ENCODE results near the gene TMEM165.

TMEM165 gene

GRCh38 chr4:55407764-55408163, 12.0 kb downstream of the TMEM165 start:
- H3K36me3 ChIP-seq (ENCODE audit: insufficient read depth, low read length): peaks cover 84% of the 10 kb centered on the region

GRCh38 chr4:55409468-55410171, 13.9 kb downstream of the TMEM165 start:
- peaks cover 84% of the 10 kb centered on the region for H3K36me3 ChIP-seq (ENCODE audit: insufficient read depth, low read length)
- no peaks in the 10 kb centered on the region for H3K27me3 ChIP-seq (ENCODE audit: insufficient read depth, low read length)
- peaks cover 21% of the 10 kb centered on the region for H3K4me1 ChIP-seq (ENCODE audit: insufficient read depth, low read length)
- H3K4me3 ChIP-seq (ENCODE audit: low read length): no peak overlapping the region
- 0 out of 2 replicates have a peak overlapping the region, but pooled peaks have one; percentile 40 for H3K27ac ChIP-seq (ENCODE audit: low read depth, low read length)
- no peak overlapping the region for H3K9ac ChIP-seq (ENCODE audit: low read depth, low read length)
- H3K9me3 ChIP-seq (ENCODE audit: insufficient read depth, low read depth, low read length): no peaks in the 10 kb centered on the region
- WGBS: 81% methylated on average over 10 of the region's 10 CpGs

More at GRCh38 chr4:55407764-55408163, 12.0 kb downstream of the TMEM165 start:
- no peaks in the 10 kb centered on the region for H3K27me3 ChIP-seq (ENCODE audit: insufficient read depth, low read length)
- H3K4me3 ChIP-seq (ENCODE audit: low read length): no peak overlapping the region
- no peak overlapping the region for H3K27ac ChIP-seq (ENCODE audit: low read depth, low read length)
- H3K9me3 ChIP-seq (ENCODE audit: insufficient read depth, low read depth, low read length): no peaks in the 10 kb centered on the region
- H3K4me1 ChIP-seq (ENCODE audit: insufficient read depth, low read length): peaks cover 21% of the 10 kb centered on the region
- WGBS: 98% methylated on average over 3 of the region's 3 CpGs
- H3K9ac ChIP-seq (ENCODE audit: low read depth, low read length): no peak overlapping the region

DNA sequence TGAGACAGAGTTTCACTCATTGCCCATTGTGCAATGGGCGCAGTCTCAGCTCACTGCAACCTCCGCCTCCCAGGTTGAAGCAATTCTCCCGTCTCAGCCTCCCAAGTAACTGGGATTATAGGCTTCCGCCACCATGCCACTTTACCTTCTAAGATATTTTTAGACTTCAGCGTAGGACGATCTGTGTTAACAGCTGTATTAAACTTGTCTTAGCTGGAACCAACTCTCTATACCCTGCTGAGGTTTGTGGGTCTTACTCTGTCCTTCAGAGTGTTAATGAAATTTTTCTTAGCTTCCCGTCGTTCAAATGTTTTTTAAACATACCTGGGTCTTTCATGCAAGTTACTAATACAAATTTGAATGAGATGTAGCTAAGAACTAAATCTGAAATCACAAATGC, 14.7 kb downstream of the TMEM165 start:
- H3K4me3 ChIP-seq (ENCODE audit: low read length): no peak overlapping the region
- 95% methylated on average over 7 of the region's 8 CpGs for WGBS
- H3K27me3 ChIP-seq (ENCODE audit: insufficient read depth, low read length): no peaks in the 10 kb centered on the region
- no peak overlapping the region for H3K9ac ChIP-seq (ENCODE audit: low read depth, low read length)
- H3K36me3 ChIP-seq (ENCODE audit: insufficient read depth, low read length): peaks cover 84% of the 10 kb centered on the region
- H3K9me3 ChIP-seq (ENCODE audit: insufficient read depth, low read depth, low read length): no peaks in the 10 kb centered on the region
- H3K4me1 ChIP-seq (ENCODE audit: insufficient read depth, low read length): peaks cover 21% of the 10 kb centered on the region
- no peak overlapping the region for H3K27ac ChIP-seq (ENCODE audit: low read depth, low read length)

DNA sequence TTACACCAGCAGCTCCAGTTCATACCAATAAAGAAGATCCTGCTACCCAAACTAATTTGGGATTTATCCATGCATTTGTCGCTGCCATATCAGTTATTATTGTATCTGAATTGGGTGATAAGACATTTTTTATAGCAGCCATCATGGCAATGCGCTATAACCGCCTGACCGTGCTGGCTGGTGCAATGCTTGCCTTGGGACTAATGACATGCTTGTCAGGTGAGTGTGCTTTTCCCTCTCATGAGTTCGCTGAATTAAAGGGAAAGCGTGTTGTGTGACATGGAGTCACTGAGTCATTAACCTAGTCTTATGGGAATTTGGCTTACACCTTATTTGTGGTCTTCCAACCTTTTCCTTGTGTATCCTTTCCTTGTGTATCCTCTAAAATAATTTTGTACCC, 15.9 kb downstream of the TMEM165 start:
- Histone ChIP-seq H3K4me1 (ENCODE audit: insufficient read depth, low read length) (peaks cover 21% of the 10 kb centered on the region), H3K4me3 (ENCODE audit: low read length) (no peak overlapping the region), H3K27ac (ENCODE audit: low read depth, low read length) (no peak overlapping the region), H3K9me3 (ENCODE audit: insufficient read depth, low read depth, low read length) (no peaks in the 10 kb centered on the region), H3K9ac (ENCODE audit: low read depth, low read length) (no peak overlapping the region), H3K36me3 (ENCODE audit: insufficient read depth, low read length) (peaks cover 84% of the 10 kb centered on the region), H3K27me3 (ENCODE audit: insufficient read depth, low read length) (no peaks in the 10 kb centered on the region)
- WGBS: 94% methylated on average over 6 of the region's 6 CpGs

GRCh38 chr4:55416176-55416575, 20.4 kb downstream of the TMEM165 start:
- peaks cover 96% of the 10 kb centered on the region for H3K36me3 ChIP-seq (ENCODE audit: insufficient read depth, low read length)
- 100% methylated on average over 3 of the region's 3 CpGs for WGBS
- no peak overlapping the region for H3K27ac ChIP-seq (ENCODE audit: low read depth, low read length)
- no peaks in the 10 kb centered on the region for H3K27me3 ChIP-seq (ENCODE audit: insufficient read depth, low read length)
- H3K4me3 ChIP-seq (ENCODE audit: low read length): no peak overlapping the region
- no peak overlapping the region for H3K9ac ChIP-seq (ENCODE audit: low read depth, low read length)
- H3K4me1 ChIP-seq (ENCODE audit: insufficient read depth, low read length): no peaks in the 10 kb centered on the region
- no peaks in the 10 kb centered on the region for H3K9me3 ChIP-seq (ENCODE audit: insufficient read depth, low read depth, low read length)

- H3K9me3 ChIP-seq (ENCODE audit: insufficient read depth, low read depth, low read length): no peaks in the 10 kb centered on the region
- no peaks in the 10 kb centered on the region for H3K27me3 ChIP-seq (ENCODE audit: insufficient read depth, low read length)
- H3K4me3 ChIP-seq (ENCODE audit: low read length): no peak overlapping the region
- no peak overlapping the region for H3K27ac ChIP-seq (ENCODE audit: low read depth, low read length)
- H3K36me3 ChIP-seq (ENCODE audit: insufficient read depth, low read length): peaks cover 96% of the 10 kb centered on the region
- WGBS: 100% methylated on average over 1 of the region's 3 CpGs
- H3K9ac ChIP-seq (ENCODE audit: low read depth, low read length): no peak overlapping the region
- no peaks in the 10 kb centered on the region for H3K4me1 ChIP-seq (ENCODE audit: insufficient read depth, low read length)
These were observed 29.0 kb downstream of the TMEM165 start for GRCh38 chr4:55424791-55425190.

- 71% methylated on average over 6 of the region's 6 CpGs for WGBS
- Histone ChIP-seq H3K27ac (ENCODE audit: low read depth, low read length) (peak overlapping the region; percentile 55; the same call in 1 of the 2 replicates), H3K4me3 (ENCODE audit: low read length) (no peak overlapping the region), H3K9ac (ENCODE audit: low read depth, low read length) (no peak overlapping the region), H3K4me1 (ENCODE audit: insufficient read depth, low read length) (peaks cover 32% of the 10 kb centered on the region), H3K9me3 (ENCODE audit: insufficient read depth, low read depth, low read length) (no peaks in the 10 kb centered on the region), H3K27me3 (ENCODE audit: insufficient read depth, low read length) (no peaks in the 10 kb centered on the region), H3K36me3 (ENCODE audit: insufficient read depth, low read length) (peaks cover 83% of the 10 kb centered on the region)
These were observed 36.1 kb downstream of the TMEM165 start for GRCh38 chr4:55431710-55432336.

GRCh38 chr4:55435141-55435841, 39.5 kb downstream of the TMEM165 start:
- no peaks in the 10 kb centered on the region for H3K27me3 ChIP-seq (ENCODE audit: insufficient read depth, low read length)
- no peak overlapping the region for H3K4me3 ChIP-seq (ENCODE audit: low read length)
- H3K9me3 ChIP-seq (ENCODE audit: insufficient read depth, low read depth, low read length): no peaks in the 10 kb centered on the region
- peaks cover 32% of the 10 kb centered on the region for H3K4me1 ChIP-seq (ENCODE audit: insufficient read depth, low read length)
- WGBS: 77% methylated on average over 3 of the region's 3 CpGs
- H3K27ac ChIP-seq (ENCODE audit: low read depth, low read length): no peak overlapping the region
- H3K9ac ChIP-seq (ENCODE audit: low read depth, low read length): no peak overlapping the region
- peaks cover 71% of the 10 kb centered on the region for H3K36me3 ChIP-seq (ENCODE audit: insufficient read depth, low read length)

DNA sequence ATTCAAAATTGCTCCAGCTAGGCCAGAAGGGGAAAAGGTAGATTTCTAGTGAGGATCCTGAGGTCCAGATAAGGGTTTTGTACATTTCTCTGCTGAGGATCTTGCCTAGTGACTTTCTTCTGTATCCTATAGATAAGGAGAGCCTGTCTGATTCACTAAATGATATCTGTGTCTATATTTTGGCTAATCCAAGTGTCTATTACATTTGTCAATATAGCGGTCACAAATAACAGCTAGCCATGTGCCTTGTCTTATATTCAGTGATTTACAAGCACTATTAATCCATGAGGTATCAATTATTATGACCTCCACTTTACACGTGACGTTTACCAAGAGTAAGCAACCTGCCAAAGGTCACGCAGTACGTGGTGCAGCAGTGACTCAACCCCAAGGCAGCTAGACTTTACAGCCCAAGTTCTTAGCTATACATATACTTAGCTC, 41.6 kb downstream of the TMEM165 start:
- Histone ChIP-seq H3K4me1 (ENCODE audit: insufficient read depth, low read length) (peaks cover 13% of the 10 kb centered on the region), H3K27ac (ENCODE audit: low read depth, low read length) (no peak overlapping the region), H3K4me3 (ENCODE audit: low read length) (no peak overlapping the region), H3K9me3 (ENCODE audit: insufficient read depth, low read depth, low read length) (no peaks in the 10 kb centered on the region), H3K9ac (ENCODE audit: low read depth, low read length) (no peak overlapping the region), H3K36me3 (ENCODE audit: insufficient read depth, low read length) (peaks cover 79% of the 10 kb centered on the region), H3K27me3 (ENCODE audit: insufficient read depth, low read length) (no peaks in the 10 kb centered on the region)
- WGBS: 93% methylated on average over 5 of the region's 5 CpGs

DNA sequence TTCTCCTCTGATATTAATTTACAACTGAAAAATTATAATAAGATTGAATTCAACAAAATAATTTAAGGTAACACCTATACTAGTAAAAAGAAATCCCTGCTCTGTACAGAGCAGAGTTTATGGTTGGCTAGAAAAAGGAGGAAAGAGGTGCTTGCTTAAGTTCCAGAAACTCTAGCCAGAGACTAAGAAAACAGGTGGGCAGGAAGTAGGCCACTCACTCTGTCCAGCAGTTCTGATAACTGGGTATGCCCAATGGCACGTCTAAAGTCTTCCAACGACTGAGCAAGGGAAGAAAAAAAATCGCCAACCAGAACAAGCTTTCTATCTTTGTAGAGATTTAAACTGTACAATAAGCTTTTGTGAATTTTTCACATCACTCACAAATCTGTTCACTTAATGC, 42.1 kb downstream of the TMEM165 start:
- Histone ChIP-seq H3K9ac (ENCODE audit: low read depth, low read length) (no peak overlapping the region), H3K4me1 (ENCODE audit: insufficient read depth, low read length) (peaks cover 8% of the 10 kb centered on the region), H3K27ac (ENCODE audit: low read depth, low read length) (no peak overlapping the region), H3K27me3 (ENCODE audit: insufficient read depth, low read length) (no peaks in the 10 kb centered on the region), H3K4me3 (ENCODE audit: low read length) (no peak overlapping the region), H3K36me3 (ENCODE audit: insufficient read depth, low read length) (peaks cover 79% of the 10 kb centered on the region), H3K9me3 (ENCODE audit: insufficient read depth, low read depth, low read length) (no peaks in the 10 kb centered on the region)
- WGBS: 92% methylated on average over 2 of the region's 3 CpGs

GRCh38 chr4:55438314-55438713, 42.6 kb downstream of the TMEM165 start:
- peaks cover 3% of the 10 kb centered on the region for H3K4me1 ChIP-seq (ENCODE audit: insufficient read depth, low read length)
- no peak overlapping the region for H3K4me3 ChIP-seq (ENCODE audit: low read length)
- no peaks in the 10 kb centered on the region for H3K9me3 ChIP-seq (ENCODE audit: insufficient read depth, low read depth, low read length)
- H3K27me3 ChIP-seq (ENCODE audit: insufficient read depth, low read length): no peaks in the 10 kb centered on the region
- no peak overlapping the region for H3K9ac ChIP-seq (ENCODE audit: low read depth, low read length)
- 92% methylated on average over 2 of the region's 2 CpGs for WGBS
- peaks cover 78% of the 10 kb centered on the region for H3K36me3 ChIP-seq (ENCODE audit: insufficient read depth, low read length)
- no peak overlapping the region for H3K27ac ChIP-seq (ENCODE audit: low read depth, low read length)
